Muscle of leg (tissue), 11 donors: ENCODE measurements around the gene PHLPP2. TPM values are rescaled to one million over a fixed set of nuclear protein-coding genes. Genes with fewer than 3 reads are reported as not detected.
A peak's percentile ranks its signal among the peaks of the same experiment; 100 is the strongest.

Experiments used
- DNase-seq: peaks from one replicate; pipeline ENCODE4 v3.0.0; 2013
- H3K27ac ChIP-seq: one replicate; pipeline ENCODE4 v1.5.1; 2013; ENCODE audit warnings: mild to moderate bottlenecking, low read length, control low read depth
- H3K27me3 ChIP-seq: one replicate; pipeline ENCODE4 v1.6.1; 2013; ENCODE audit warnings: low read length; ENCODE audit not compliant: control insufficient read depth, insufficient read depth
- H3K36me3 ChIP-seq: one replicate; pipeline ENCODE4 v1.6.1; 2013; ENCODE audit warnings: low read length; ENCODE audit not compliant: control insufficient read depth, insufficient read depth
- H3K4me1 ChIP-seq: one replicate; pipeline ENCODE4 v1.6.1; 2013; ENCODE audit warnings: low read length; ENCODE audit not compliant: control insufficient read depth, insufficient read depth
- H3K4me3 ChIP-seq: one replicate; pipeline ENCODE4 v1.5.1; 2013; ENCODE audit warnings: low read length, control low read depth
- H3K9me3 ChIP-seq: replicated peaks from 2 replicates; pipeline ENCODE4 v1.6.1; 2013; ENCODE audit warnings: low read depth, low read length; ENCODE audit not compliant: control insufficient read depth
- WGBS: methylation state at CpG from one replicate; pipeline ENCODE4 v1.1.5; 2013; ENCODE audit warnings: missing lambda C conversion rate; ENCODE audit not compliant: insufficient coverage; 5-methylcytosine and 5-hydroxymethylcytosine counted together
- polyA plus RNA-seq, 8 donors: library from polyadenylated mRNA; unstranded; fragments of 120-200 nt; gene quantifications; one replicate each; pipeline versions ENCODE4 v1.2.1 to v1.2.3, GENCODE V29; 2013; ENCODE audit warnings: inconsistent platforms in 1 of 8, low replicate concordance in 1 of 8; ENCODE audit not compliant: insufficient read length in 8 of 8, insufficient read depth in 1 of 8
- total RNA-seq: library from RNA; stranded (reverse); fragments of 120-200 nt; gene quantifications from one replicate; pipeline ENCODE4 v1.2.4, GENCODE V29; 2013

PHLPP2 gene
- total and polyA plus RNA-seq, 9 donors, result 4.6 to 7.9 (median 5.6) TPM

DNA sequence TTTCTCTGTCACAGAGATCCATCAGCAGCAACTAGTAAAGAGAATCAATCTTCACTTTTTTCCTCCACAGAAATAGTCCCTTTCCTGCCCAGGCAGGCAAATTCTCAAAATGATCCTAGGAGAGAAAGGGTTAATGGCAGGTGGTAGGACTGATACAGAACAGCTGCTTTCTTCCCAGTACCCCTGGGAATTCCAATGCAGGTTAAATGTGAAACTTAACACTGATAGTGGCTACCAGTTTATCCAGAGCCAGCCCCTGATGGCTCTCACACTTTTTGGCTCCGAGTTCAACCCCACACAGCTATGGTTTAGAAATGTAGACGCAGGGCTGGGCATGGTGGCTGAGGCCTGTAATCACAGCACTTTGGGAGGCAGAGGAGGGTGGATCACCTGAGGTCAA is 76.3 kb downstream of the PHLPP2 start:
- no peak for DNase-seq
- no peaks in the 10 kb centered on the region for H3K4me1 ChIP-seq
- H3K27me3 ChIP-seq, result no peaks in the 10 kb centered on the region
- H3K9me3 ChIP-seq, result no peaks in the 10 kb centered on the region
- no peak overlapping the region for H3K27ac ChIP-seq
- H3K4me3 ChIP-seq, result no peak overlapping the region
- 100% methylated on average over 2 of the region's 2 CpGs for WGBS
- peaks cover 34% of the 10 kb centered on the region for H3K36me3 ChIP-seq

DNA sequence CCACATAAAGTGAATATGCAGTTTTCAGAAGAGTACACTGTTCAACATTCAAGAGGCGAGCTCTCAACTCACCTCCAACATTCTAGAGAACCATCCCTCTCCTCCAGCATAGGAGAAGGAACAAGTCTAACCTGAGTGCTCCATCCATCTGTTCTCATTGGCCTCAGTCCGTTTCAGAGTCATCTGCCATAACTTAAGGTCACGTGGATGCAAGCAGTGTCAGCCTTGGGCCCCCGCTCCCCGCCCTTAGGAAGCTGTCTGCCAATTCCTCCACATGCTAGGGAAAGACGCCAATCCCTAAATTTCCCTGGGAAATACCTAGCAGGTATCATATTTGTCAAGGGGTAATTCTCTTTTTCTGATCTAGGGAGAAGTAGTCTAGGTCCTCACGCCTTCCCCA is 77.1 kb downstream of the PHLPP2 start:
- Histone ChIP-seq H3K27me3 (no peaks in the 10 kb centered on the region), H3K4me1 (no peaks in the 10 kb centered on the region), H3K9me3 (no peaks in the 10 kb centered on the region), H3K4me3 (no peak overlapping the region), H3K27ac (no peak overlapping the region), H3K36me3 (peaks cover 26% of the 10 kb centered on the region)
- no peak for DNase-seq
- 83% methylated on average over 1 of the region's 7 CpGs for WGBS

DNA sequence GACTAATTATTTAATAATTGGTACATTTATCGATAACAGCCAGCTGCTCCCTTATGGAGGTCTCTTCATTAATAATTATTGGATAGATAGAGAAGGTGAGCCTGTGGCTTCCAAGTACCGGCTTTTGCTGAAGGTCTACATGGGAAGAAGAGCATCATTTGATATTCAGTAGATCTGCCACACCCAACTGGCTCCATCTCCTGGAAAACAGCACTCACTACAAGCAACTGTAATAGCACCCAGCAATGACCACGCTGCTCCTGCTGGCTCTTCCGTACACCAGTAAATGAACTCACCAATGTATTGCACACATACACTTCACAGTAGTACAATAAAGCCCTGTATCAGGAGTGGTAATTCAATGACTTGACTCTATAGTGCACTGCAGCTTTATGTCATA is 79.1 kb downstream of the PHLPP2 start:
- no peak overlapping the region for H3K4me3 ChIP-seq
- DNase-seq, result no peak
- H3K36me3 ChIP-seq, result peaks cover 27% of the 10 kb centered on the region
- no peaks in the 10 kb centered on the region for H3K27me3 ChIP-seq
- 80% methylated on average over 2 of the region's 4 CpGs for WGBS
- H3K4me1 ChIP-seq, result no peaks in the 10 kb centered on the region
- no peaks in the 10 kb centered on the region for H3K9me3 ChIP-seq
- H3K27ac ChIP-seq, result no peak overlapping the region

DNA sequence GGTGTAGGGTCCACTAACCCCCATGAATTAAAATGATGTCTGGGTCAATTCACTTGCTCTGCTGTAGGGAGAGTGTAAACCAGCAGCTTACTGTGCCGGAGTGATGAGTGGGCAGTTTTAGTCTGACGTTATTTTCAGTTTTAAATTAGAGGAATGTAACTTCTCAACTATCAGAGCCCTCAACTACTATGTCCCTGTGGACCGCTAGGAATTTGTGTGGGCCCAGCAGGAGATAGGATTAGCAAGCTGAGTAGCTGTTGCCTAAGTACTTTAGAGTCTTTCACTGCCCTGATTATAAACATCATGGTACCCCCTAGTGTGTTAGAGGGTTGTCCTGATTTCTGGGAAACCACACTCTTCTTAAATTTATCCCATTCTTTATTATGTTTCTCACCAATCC is 87.1 kb downstream of the PHLPP2 start:
- Histone ChIP-seq H3K4me1 (no peaks in the 10 kb centered on the region), H3K27ac (no peak overlapping the region), H3K4me3 (no peak overlapping the region), H3K27me3 (no peaks in the 10 kb centered on the region), H3K9me3 (no peaks in the 10 kb centered on the region), H3K36me3 (peaks cover 3% of the 10 kb centered on the region)
- no CpG with 5 or more reads among the region's 3 CpGs for whole genome bisulfite sequencing
- DNase-seq, result peak; percentile 28

DNA sequence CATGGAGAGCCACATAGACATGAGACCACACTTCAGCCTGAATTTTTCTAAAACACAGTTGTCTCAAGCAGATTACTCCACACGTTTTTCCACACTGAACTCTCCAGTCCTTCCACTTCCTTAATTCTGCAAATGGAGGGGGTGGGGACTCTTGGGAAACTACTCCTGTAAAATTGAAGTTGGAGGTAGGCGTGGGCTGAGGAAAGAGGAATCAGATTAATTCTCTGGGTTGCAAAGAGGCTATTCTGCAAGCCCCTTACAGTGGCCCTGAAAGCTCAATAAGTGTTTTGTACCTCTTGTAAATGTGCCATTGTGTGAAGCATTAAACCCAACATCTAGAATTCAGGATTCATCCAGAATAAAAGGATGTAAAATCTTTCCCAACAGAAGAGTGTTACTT is 88.9 kb downstream of the PHLPP2 start:
- Histone ChIP-seq H3K36me3 (peaks cover 3% of the 10 kb centered on the region), H3K4me1 (no peaks in the 10 kb centered on the region), H3K27ac (no peak overlapping the region), H3K9me3 (no peaks in the 10 kb centered on the region), H3K27me3 (no peaks in the 10 kb centered on the region), H3K4me3 (no peak overlapping the region)
- WGBS, result no CpG with 5 or more reads among the region's 2 CpGs
- DNase-seq, result no peak

DNA sequence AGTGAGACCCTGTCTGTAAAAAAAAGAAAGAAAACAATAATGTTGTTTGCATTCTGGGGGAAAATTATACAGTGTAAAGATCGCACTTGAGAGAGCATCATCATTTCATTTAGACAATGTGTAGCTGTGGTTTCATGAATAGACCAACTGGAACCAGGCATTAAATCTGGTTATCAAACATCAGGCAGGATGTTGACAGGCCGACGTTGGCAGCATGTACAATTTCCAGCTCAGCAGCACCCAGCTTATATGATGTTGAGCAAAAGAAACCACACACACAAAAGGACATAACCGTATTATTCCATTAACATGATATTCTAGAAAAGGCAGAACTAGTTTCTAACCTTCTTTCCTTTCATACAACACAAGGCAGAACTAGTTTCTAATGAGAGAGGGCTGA is 92.7 kb downstream of the PHLPP2 start:
- Histone ChIP-seq H3K9me3 (no peaks in the 10 kb centered on the region), H3K36me3 (no peaks in the 10 kb centered on the region), H3K27me3 (peaks cover 24% of the 10 kb centered on the region), H3K4me3 (no peak overlapping the region), H3K27ac (no peak overlapping the region), H3K4me1 (no peaks in the 10 kb centered on the region)
- DNase-seq, result no peak
- WGBS, result no CpG with 5 or more reads among the region's 4 CpGs

DNA sequence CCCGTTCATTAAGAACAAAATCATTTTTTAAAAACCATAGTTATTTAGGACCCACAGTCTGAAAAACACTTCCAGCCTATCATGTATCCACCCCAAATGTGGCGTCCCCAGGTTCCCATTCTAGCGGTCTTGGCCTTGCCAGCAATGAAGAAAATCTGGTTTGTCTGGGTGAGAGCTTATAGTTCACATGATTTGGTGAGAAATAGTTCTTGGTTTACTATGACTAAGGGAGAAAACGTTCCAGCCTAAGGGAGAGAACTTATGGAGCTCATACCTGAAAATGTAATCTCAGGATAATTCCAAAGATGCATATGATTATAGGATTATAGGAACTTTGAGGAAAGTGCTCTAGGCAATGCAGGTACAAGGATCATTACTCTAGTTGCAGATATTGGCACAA is 93.7 kb downstream of the PHLPP2 start:
- Histone ChIP-seq H3K27me3 (peaks cover 34% of the 10 kb centered on the region), H3K4me1 (peaks cover 5% of the 10 kb centered on the region), H3K27ac (no peak overlapping the region), H3K9me3 (no peaks in the 10 kb centered on the region), H3K36me3 (no peaks in the 10 kb centered on the region), H3K4me3 (no peak overlapping the region)
- DNase-seq, result no peak
- 100% methylated on average over 1 of the region's 4 CpGs for WGBS

DNA sequence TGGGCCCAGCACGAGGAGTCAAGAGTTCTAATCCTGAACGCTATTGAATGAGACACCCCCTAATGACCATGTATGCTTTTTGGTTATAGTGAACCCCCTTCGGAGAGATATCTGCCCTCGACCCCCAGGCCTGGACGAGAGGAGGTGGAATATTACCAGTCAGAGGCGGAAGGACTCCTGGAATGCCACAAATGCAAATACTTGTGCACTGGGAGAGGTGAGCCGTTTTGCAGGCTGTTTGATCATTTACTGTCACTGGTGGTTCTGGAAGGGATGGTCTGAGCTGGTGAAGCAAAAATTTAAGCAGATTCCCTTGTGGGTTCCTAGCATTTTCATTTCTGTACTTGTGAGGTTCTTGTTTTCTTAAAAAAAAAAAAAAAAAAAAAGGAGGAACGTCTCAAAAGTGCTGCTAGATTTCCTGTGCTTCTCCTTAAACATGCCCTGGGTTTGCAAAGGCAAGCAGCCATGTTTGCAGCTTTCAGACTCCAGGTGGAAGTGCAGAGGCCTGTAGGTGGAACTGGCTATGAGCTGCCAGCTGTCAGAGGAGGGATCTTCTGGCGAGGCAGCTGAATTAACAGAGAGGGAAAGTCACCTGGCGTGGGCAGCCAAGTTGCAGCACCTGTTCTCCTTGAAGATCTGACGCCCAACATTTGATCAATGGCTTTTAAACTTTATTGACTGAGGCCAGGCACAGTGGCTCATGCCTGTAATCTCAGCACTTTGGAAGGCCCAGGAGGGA is 95.1 kb downstream of the PHLPP2 start:
- H3K27me3 ChIP-seq, result peaks cover 44% of the 10 kb centered on the region
- 61% methylated on average over 6 of the region's 11 CpGs for WGBS

DNA sequence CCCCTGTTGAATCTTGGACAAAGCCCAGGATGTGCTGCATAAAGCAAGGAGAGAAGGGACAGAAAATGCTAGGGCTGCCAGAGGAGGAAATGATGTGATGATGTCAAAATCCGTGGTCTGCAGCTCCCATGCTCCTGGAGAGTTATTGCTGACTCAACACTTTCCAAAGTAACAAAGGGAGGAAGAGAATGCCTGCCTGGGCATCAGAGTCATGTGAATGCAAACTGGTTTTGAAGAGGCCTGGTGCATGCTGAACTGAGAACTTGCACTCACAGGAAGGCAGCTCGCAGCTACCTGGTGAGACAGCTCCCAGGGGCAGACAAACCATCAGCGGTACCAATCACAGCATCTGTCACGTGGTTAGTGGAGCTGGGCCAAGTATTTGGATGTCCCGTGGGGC is 95.7 kb downstream of the PHLPP2 start:
- WGBS, result 8% methylated on average over 2 of the region's 5 CpGs
- H3K36me3 ChIP-seq, result no peaks in the 10 kb centered on the region
- no peak overlapping the region for H3K4me3 ChIP-seq
- DNase-seq, result peak; percentile 30
- H3K27ac ChIP-seq, result no peak overlapping the region
- no peaks in the 10 kb centered on the region for H3K9me3 ChIP-seq
- peaks cover 5% of the 10 kb centered on the region for H3K4me1 ChIP-seq
- H3K27me3 ChIP-seq, result peaks cover 49% of the 10 kb centered on the region

More for the DNA sequence above, 95.1 kb downstream of the PHLPP2 start:
- Histone ChIP-seq H3K36me3 (no peaks in the 10 kb centered on the region), H3K4me3 (no peak overlapping the region), H3K27ac (no peak overlapping the region), H3K4me1 (peaks cover 5% of the 10 kb centered on the region), H3K9me3 (no peaks in the 10 kb centered on the region)
- DNase-seq, result no peak

DNA sequence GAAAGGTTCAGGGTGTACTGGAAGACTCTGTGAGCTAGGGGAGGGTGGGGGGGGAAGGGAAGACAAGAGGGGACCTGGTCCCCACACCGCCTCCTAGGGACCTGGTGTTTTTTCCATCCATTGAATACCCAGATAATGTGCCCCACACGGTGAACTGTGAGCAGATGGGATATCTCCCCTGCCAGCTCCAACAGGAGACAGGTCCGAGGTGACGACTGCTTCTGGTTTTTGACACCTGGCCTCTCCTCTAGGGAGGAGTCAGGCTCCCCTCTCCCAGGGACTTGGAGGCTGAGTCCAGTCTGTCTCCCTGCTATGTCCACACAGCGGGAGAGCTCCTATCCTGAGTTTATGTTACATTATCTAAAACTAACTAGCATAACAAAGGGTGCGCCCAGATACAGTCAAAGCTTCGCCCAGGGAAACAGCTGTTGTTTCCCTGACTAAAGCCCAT is 96.7 kb downstream of the PHLPP2 start:
- no peak for DNase-seq
- peaks cover 5% of the 10 kb centered on the region for H3K4me1 ChIP-seq
- H3K9me3 ChIP-seq, result no peaks in the 10 kb centered on the region
- no peak overlapping the region for H3K27ac ChIP-seq
- no peaks in the 10 kb centered on the region for H3K36me3 ChIP-seq
- H3K4me3 ChIP-seq, result no peak overlapping the region
- whole genome bisulfite sequencing, result 47% methylated on average over 5 of the region's 7 CpGs
- H3K27me3 ChIP-seq, result peaks cover 49% of the 10 kb centered on the region

DNA sequence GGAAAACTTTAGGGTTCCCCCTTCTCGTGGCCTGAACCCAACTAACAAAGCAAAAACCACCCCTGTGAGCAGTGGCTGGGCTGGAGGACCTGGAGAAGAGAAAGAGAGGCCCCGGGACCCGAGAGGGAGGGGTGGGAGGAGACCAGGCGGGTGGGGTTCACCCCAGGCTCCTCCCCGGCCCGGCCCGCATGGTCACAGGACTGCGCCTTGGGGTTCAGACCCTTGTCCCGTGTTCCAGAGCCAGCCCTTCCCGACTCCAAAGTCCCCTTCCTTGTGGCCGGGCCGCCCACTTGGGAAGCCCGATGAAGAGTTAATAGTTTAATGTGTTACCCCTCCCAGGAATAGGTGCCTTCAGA is 97.7 kb downstream of the PHLPP2 start:
- no peak for DNase-seq
- Histone ChIP-seq H3K4me3 (no peak overlapping the region), H3K4me1 (peaks cover 5% of the 10 kb centered on the region), H3K27ac (no peak overlapping the region), H3K36me3 (no peaks in the 10 kb centered on the region), H3K9me3 (no peaks in the 10 kb centered on the region), H3K27me3 (peaks cover 49% of the 10 kb centered on the region)
- no CpG with 5 or more reads among the region's 13 CpGs for WGBS
